Measurements from ENCODE around the gene SLC13A2.

Gene SLC13A2

DNA sequence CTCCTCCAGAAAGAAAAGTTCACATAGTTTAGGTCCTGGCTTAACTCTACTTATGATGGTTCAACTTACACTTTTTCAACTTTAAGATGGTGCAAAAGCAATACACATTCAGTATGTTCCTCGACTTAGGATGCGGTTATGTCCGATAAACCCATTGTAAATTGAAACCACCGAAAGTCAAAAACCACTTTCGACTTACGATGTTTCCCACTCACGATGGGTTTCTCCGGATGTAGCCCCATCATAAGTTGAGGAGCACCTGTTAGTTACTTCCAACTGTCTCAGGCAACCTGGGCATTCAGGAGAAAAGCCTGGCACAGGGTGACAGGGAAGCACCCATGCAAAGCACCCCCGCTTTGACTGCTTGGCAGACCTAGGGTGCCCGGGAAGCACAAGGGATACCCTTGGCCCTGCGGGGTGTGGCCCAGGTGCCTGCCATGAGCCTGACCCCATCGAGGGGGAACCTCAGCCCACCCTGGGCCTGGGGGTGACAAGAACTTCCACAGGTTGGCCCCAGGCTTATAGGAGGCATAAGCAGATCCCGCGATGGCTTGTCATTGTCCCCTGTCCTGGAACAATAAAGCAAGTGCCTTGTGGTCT lies 65.0 kb downstream of the SLC13A2 start:
- DNase-seq: no peak

DNA sequence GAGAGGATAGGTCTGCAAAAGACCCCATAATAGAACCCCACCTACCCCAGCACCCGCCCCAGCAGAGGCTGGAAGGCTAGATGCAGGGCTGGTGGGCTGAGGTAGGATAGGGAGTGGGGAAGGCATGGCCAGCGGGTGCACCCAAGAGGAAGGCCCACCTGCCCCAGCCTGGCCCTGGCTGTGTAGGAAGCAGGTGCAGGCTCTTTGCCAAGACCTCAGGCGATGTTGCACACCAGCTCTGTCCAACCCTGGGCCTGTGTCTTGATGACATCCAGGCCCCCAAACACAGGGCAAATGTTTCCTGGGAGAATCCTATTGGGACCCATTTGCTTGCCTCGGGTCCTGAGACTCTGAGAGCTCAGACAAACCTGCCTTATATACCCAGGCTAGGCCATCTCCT lies 66.8 kb downstream of the SLC13A2 start:
- DNase-seq: no peak

DNA sequence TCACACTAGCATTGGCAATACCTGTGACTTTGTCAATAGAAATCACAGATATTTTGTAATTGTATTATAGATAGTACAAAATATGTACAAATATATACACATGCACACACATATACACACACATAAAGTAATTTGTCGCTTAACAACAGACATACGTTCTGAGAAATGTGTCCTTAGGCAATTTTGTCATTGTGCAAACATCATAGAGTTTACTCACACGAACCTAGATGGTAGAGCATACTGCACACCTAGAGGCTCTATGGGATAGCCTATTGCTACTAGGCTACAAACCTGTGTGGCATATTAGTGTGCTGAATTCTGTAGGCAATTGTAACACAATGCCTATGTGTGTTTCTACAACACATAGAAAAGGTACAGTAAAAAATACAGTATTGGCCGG lies 68.0 kb downstream of the SLC13A2 start:
- DNase-seq: no peak

DNA sequence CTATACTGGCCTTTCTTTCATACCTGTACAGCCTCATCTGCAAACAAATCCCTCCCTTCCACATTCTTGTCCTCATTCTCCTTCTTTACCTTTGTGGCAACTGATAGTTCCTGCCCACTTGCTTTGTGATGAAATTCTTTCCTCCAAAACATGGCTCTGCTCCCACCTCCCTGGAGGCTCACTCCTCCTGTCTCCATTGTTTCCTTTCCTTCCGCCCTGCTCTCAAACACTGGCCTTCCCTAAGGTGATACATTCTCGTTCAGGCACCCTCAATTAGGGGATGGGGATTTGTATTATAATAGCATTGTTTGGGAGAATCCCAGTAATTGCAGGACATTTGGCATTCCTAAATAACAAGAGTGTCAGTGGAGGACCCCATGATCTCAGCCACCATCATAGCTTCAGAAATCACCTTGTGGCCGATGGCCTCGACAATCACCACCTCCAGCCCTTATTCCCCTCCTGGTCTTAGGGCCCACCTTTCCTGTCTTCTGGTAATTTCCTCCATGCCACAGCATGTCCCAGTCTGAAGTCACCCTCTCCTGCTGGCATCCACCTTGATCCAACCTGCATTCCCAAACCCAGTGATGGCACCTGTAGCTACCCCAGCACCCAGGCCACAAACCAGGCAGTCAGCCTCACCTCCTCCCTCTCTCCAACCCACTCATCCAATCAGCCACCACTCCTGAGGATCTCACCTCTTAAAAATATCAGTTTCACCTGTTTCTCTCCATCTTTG lies 71.1 kb downstream of the SLC13A2 start:
- DNase-seq: no peak

DNA sequence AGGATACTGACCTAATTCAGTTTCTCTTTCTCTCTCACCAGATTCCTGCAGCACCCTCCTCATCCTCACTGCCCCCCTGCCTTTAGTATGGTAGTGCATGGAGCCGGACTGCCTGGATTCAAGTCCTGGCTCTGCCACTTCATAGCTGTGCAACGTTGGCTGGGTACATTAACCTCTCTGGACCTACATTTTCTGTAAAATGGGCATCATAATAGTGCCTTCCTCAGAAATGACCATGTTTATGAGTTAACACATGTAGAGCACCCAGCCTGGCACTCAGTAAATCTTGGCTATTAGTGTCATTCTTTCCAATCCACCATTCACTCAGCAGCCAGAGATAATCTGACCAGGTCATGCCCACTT lies 71.7 kb downstream of the SLC13A2 start:
- no peak for DNase-seq

DNA sequence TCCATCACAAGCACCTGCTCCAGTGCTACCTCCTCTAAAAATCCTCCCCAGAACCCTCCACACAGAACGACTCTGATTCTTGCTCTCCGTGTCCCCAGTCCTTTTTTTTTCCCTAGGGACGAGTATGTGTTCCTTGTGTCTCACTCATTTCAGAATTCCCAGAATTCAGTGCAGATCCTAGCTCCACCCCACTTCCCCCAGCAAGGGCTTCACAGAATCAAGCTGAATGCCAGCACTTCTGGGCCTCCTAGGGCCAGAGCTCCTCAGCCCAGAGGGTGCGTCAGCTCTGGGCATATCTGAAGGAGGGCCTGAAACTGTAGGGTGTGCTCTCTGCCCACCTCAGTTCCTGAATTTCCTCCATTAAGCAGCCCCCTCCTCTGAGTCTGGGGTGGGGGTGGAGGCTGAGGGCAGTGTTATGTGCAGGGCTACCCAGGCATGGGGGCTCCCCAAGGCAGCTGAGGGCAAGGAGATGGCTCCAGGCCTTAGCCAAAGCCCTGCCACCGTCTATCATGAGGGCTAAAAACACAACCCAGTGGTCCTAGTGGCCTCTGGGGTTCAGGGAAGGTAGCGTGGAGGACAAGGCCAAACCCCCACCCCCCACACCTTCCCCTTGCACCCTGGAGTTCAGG lies 72.5 kb downstream of the SLC13A2 start:
- no peak for DNase-seq

DNA sequence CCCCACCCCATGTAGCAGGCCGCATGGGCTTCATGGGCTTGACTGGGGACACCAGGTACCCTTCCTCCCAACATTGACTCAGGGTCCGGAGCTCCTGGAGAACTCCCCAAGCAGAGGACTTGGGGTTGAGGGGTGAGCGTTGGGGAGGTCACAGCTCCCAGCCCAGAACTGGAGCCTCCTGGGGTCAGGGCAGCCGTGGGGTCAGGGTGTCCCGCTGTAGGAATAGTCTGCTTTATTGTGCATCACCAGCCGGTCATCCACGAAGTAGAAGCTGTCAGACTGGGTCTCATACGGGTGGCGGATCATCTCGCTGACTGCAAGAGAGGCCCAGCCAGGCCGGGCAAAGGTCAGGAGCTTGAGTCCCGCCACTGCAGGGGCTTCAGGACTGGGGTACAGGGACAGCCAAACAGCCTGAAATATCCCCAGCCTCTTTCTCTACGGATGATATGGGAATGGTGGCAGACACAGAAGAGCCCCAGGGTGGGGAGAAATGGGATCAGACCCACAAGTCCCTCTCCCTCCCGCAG lies 73.7 kb downstream of the SLC13A2 start:
- no peak for DNase-seq

Measured in inflammatory macrophage (primary cell).